GM18511 (cell line): ENCODE data around the gene OR8B4.
"Not testable (repeated sequence)": the region's sequence is repeated elsewhere in the genome, so short reads cannot be mapped to it uniquely, and the experiment has no call there.

ENCODE experiments used
- ATAC-seq: cut with Tn5 transposase; IDR thresholded peaks from one replicate; pipeline ENCODE4 v1.9.1; 2021; ENCODE audit warnings: mild to moderate bottlenecking, moderate library complexity; ENCODE audit not compliant: unreplicated experiment

OR8B4 gene

GRCh38 chr11:124424384-124424921 is at the start of gene OR8B4:
Gene OR8B4, minus strand, starts transcription at chr11:124424871. Its CDS starts 0 bp downstream, at chr11:124424871.
- ATAC-seq = no peak

DNA sequence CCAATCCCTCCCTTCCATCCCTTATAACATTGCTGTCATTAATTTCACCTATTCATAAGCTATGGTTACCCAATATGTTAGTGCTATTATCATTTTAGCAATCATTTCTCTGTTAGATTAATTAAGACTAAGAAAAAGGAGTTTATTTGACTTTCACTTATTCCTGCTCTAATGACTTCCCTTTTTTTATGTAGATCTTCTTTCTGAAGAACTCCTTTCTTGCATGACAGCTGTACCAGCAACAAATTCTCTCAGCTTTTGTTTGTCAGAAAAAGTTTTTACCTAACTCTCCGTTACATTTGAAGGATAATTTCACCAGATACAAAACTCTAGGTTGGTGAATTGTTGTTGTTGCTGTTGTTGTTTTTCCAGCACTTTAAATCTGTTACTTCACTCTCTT is 49.4 kb upstream of the OR8B4 start:
- ATAC-seq = no peak

DNA sequence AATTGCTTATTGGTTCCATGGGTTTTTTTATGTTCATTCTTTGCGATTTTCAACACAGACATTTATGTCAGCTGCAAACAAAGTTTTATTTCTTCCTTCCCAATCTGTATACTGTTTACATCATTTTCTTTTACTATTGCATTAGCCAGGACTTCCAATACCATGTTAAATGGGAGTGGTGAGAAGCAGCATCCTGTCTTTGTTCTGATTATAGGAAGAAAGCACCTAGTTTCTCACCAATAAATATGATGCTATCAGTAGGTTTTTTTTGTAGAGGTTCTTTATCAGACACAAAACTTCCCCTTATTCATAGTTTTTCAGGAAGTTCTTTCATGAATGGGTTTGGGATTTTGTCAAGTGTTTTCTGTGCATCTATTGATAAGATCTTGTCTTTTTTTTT is 48.8 kb upstream of the OR8B4 start:
- ATAC-seq = no peak

GRCh38 chr11:124470561-124471227 is 46.0 kb upstream of the OR8B4 start:
- ATAC-seq = no peak

DNA sequence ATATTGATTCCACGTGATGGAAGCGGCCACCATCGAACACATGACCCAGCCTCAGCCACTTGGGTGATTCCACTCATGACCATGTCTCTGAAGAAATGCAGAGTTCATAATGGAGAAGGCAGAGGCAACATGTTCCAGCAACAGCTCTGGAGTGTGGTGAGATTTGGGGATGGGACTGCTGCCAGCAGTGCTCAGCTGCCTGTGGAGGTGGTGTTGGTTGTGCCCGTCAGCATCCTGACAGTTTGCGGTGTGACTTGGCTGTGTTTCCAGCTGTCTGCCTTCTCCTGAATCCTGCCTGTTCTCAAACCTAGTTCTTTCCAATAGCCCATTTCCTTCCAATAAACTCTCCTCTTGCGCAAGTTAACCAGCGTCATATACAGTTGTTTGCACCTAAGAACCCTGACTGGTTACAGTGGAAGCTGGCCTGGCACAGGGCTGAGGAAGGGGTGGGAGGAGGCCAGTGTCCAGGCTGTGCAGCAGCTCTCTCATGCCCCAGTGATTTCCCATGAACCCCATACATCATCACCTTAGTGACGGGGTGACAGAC is 42.8 kb upstream of the OR8B4 start:
- no peak for ATAC-seq

GRCh38 chr11:124465368-124465767 is 40.7 kb upstream of the OR8B4 start:
- no peak for ATAC-seq

GRCh38 chr11:124463990-124464389 is 39.3 kb upstream of the OR8B4 start:
- no peak for ATAC-seq

GRCh38 chr11:124463324-124463723 is 38.7 kb upstream of the OR8B4 start:
- no peak for ATAC-seq

DNA sequence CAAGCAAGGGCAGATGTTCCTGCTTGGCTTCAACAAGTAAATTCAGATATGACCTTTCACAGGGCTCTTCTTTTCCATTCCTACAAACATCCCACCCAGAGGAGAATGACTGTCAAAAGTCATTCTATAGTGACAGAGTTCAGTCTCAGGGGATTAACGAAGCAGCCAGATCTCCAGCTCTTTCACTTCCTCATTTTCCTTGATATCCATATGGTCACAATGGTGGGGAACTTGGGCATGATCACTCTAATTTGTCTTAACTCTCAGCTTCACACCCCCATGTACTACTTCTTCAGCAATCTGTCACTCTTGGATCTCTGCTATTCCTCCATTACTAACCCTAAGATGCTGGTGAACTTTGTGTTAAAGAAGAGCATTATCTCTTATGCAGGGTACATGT is 35.8 kb upstream of the OR8B4 start:
- ATAC-seq = no peak

GRCh38 chr11:124459379-124459778 is 34.7 kb upstream of the OR8B4 start:
- not testable (repeated sequence) for ATAC-seq

GRCh38 chr11:124454552-124454951 is 29.9 kb upstream of the OR8B4 start:
- ATAC-seq = no peak

DNA sequence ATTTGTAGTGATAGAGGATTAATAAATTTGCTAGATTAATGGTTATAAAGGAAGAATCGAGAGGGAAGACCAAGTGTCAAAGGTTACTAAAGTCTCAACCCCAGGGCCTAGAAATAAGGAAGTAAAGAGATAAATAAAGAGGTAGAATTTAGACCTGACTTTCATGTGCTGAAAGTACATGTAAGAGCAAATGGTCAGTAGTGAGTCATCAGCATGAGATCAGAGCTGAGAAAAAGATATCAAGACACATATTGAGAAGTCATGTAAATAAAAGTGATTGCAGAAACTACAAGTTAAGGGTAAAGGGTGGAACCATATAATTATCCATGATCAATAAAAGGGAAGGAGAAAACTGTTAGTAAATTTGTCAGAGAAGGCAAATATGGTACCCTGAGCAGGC is 22.2 kb upstream of the OR8B4 start:
- ATAC-seq = no peak

DNA sequence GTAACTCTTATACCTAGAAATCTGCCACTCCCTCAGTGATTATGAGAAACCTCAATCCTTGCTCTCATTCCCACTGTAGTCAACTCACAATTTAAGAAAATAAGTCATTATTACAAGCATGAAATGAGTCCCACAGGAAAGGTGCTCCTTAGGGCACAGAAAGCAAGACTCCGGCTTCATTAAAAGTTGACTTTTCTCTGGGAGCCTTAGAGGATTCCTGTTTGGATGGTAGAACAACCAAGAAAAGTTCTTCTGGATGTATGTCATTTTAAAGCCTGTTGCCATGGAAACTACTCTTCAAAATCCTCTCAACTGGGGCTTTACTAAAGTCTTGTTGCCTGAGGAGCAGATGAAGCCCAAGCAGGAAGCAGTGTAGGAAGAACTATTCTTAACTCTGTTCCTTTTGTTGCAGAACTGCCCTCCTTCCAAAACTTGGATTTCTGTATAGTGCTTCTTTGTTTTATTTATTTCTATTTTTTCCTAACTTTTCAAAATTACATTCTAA is 21.0 kb upstream of the OR8B4 start, which contains the start of gene OR8B8:
Gene OR8B8, minus strand, starts transcription at position 51 of the 505 bp plus-strand sequence. CDS start 4,611 bp downstream, outside the sequence.
- ATAC-seq = no peak

DNA sequence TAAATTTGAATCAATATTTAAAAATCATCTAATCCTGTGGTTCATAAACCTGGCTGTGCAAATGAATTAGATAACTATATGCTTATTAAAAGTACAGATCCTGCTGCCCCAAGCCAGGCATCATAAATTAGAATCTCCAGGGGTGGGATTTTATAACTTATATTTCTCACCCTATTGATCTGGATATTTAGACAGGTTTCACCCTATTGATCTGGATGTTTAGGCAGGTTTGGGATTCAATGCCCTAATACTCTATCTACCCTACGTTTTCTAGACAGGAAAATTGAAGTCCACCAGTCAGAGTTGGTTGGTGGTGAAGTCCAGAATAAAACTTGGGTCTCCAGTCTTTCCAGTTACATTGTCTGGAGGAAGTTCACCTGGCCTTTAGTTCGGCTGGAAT is 18.2 kb upstream of the OR8B4 start:
- no peak for ATAC-seq

- no peak for ATAC-seq
These were observed 17.8 kb upstream of the OR8B4 start for GRCh38 chr11:124442442-124442841.

DNA sequence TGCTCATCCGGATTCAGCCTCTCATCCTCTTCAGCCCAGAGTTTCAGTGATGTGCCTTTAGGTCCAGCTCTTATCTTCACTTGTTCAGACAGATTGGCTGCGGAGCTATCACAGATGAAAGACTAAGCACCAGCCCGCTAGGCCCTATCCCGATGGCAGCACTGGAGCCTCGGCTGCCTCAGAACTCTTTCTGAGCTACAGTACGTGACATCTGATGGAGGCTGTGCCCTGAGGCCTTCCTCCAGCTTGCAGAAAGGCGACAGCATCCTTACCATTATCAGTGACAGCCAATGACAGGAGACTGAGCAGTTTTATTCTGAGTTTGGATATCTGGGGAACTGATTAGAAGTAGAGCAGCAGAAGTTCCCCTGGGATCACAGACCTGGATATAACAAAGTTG is 16.8 kb upstream of the OR8B4 start:
- ATAC-seq = no peak

DNA sequence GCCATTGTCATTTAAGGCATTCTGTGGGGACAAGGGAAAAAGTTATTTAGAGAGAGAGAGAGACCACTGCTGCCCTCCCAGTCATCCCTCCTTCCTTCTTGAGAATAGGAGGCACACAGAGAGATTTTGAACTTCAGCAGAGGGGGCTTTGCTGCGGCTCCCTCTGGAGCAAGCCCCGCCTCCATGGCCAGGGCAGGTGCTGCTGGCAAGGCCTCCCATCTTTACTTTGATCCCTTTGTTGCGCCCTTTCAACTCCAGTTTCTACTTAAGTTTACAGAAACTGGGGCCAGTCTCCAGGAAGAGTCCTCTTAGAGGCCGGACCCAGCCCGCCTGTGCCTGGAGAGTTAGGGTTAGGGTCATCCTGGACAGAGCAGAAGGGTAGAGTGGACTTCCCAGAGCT is 16.4 kb upstream of the OR8B4 start:
- no peak for ATAC-seq

- ATAC-seq = no peak
These were observed 15.9 kb upstream of the OR8B4 start for GRCh38 chr11:124440608-124441007.

- ATAC-seq = no peak
These were observed 10.0 kb upstream of the OR8B4 start for GRCh38 chr11:124434699-124435098.

DNA sequence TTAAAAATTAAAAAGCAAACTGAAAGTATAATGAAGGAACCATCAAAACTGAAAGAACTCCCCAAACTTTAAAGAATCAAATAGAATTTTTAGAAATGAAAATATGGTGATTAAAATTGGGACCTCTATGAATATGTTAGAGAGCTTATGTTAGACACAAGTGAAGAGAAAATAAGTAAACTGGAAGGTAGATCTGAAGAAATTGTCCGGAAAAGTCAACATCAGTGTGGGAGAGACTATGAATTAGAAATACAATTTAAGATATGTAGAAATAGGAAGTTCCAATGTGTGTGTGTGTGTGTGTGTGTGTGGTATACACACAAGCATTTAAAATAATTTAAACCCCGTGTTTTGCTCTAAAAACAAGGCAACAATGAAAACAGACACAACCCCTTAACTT is 4.9 kb upstream of the OR8B4 start:
- no peak for ATAC-seq

DNA sequence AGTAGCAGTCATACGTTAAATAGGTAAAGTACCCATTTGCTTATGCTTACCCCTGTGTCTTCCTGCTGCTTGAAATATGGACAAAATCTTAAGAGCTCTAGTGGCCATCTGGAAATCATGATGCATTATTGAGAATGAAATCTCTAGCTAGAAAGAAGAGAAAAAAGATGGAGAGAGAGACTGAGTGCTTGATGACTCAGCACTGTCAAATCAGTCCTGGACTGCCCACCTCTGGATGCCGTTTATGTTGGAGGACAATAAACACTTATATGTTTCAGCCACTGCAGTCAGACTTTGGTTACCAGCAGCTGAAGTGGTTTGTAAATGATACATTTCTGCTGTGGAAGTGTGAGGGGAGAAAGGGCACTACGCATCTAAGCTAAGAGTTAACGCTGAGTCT is 3.6 kb downstream of the OR8B4 start:
- no peak for ATAC-seq

DNA sequence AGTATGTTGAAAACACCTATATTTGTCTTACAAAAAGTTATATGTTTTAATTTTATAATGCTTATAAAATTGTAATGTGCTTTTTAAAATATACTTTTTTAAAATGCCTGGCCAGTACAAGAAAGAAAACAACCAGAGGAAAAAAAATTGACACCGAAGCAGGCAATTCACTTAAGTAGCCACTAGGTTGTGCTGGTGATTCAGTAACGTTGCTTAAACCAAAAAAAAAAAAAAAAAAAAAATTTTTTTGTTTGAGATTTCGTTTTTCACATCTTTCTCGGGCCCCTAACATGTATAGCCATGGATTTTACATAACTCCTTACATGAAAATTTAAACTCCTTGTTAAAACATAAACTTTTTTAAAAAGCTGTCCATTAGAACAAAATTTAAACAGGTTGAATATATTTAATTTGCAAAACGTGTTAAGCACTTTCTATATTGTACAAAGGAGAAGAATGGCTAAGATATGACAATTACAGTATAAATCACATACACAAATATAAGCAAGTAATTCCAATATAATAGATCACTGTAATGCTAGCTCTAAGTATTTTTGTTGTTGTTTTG is 9.2 kb downstream of the OR8B4 start:
- no peak for ATAC-seq
